NCI-H510A treated with DMSO at 0.1 percent for 48 hours (cell line): ENCODE measurements around the gene KCNJ12.
"Not testable (repeated sequence)": the region's sequence is repeated elsewhere in the genome, so short reads cannot be mapped to it uniquely, and the experiment has no call there.

Source experiments
- DNase-seq: peaks from one replicate; lab custom pipeline; 2025; lab: John Stamatoyannopoulos, UW

KCNJ12 gene

GRCh38 chr17:21452377-21453143 lies 76.4 kb downstream of the KCNJ12 start:
- no peak for DNase-seq

DNA sequence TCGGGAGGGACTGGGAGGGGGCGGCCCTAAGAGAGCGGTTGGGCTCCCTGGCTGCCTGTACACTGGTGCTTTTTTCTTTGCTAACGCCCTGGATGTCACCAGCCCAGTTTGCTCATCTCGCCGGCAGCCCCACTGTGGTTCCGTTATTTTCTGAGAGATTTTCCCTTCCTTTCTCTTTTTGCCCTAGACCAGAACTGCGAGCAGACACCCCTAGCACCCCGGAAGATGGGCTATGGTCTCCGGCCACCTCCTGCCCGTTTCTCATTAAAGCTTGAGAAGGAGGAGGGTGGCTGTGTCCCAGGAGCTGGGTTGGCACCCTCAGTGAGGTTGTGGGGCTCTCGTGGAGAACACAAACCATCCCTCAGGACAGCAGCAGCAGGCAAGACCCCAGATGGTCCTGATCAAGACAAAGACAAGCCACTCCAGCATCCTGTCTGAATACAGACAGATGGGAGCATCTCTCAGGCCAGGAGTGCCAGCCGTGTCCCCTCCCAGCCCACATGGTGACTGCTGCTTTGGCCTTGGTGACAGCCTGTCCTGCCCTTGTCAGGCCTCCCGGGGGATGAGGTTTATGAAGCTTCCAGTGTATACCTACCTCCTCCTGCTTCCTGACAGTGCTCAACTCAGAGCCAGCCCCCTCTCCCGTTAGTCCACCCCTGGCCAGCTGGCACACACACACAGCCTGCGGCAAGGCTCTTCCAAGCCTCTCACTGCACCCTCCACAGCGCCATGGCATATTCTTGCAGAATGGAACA lies 77.2 kb downstream of the KCNJ12 start:
- DNase-seq = no peak

DNA sequence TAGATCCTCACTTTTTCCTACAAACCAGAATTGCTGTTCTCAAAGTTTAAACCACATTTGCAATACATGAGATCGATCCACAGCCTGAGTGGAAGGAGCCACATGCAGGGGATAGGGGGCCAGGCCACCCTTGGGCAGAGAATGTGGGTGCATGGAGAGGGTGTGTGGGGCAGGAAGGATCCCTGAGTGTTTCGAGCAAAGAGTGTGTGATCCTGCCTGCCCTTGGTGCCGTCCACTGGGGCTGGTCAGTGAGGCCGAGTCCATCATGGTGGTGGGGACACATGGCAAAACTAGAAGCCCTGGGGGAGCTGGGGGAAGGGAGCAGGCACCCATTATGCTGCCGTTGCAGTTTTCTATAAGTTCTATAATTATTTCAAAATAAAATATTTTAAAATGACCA lies 77.8 kb downstream of the KCNJ12 start:
- not testable (repeated sequence) for DNase-seq

DNA sequence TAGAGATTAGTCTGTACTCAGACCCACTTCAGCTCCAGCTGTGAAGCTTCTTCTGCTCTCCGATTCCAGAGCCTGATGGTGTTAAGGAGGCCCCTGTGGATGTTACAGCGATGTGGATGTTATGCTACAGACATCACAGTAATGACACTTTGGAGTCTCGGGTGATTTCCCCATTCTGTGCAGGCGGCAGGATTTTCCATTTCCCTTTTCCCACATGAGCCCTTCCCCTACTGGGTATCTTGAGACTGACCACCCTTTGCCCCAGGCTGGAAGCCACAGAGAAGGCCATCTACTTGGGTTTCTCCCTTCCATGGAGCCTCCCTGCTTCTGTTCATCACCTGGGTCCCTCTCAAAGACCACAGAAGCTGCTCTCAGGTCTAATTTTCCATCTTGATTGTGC lies 78.3 kb downstream of the KCNJ12 start:
- no peak for DNase-seq

- no peak for DNase-seq
Measured at GRCh38 chr17:21455761-21456160, 79.6 kb downstream of the KCNJ12 start.

DNA sequence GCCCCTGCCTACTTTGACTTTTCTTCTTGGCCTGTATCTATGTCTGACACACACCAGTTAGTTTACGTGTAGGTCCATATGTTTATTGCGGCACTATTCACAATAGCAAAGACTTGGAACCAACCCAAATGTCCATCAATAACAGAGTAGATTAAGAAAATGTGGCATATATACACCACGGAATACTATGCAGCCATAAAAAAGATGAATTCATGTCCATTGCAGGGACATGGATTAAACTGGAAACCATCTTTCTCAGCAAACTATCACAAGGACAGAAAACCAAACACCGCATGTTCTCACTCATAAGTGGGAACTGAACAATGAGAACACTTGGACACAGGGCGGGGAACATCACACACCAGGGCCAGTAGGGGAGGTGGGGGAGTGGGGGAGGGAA lies 80.3 kb downstream of the KCNJ12 start:
- DNase-seq = not testable (repeated sequence)

DNA sequence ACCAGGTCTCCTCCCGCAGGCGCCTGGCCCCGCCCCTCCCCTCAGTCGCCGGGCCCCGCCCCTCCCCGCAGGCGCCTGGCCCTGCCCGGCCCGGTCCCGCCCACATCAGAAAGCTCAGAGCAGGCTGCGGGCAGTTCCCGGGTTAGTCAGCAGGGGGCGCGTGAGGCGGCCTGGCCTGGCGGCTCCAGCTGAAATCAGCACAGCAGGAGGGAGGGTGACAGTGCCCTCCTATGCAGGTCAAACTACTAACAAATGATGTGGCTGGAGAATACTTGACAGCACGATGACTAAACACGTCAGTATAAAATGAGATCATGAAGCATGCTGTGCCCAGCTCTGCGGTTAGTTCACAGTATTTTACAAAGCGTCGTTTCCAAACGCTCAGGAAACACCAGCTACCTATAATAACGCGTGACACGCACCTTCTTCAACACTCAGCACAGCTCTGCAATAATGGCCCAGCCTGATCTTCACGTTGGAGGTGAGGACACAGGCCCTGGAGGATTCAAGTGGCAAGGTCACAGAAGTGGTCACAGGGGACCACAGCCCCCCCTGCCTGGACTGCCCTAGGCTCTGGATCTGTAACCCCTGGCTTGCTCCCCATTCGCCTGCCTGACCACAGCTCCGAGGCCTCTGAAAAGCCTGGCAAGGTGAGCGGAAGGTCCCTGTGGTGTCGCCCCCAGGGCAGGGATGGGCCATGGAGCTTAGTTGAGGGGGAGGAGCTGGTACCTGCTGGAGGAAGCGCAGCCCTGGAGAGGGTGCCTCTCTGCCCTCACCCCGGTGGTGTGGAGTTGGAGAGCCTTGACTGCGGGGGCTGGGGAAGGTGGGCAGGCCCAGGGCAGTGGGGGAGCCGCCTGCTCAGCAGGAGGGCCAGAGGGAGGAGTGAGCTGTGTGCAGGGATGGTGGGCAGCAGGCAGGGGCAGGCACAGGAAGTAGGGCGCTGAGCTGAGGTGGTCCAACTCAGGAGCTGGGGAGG lies 81.2 kb downstream of the KCNJ12 start:
- DNase-seq = peak; percentile 98

GRCh38 chr17:21458054-21458453 lies 81.9 kb downstream of the KCNJ12 start:
- no peak for DNase-seq

GRCh38 chr17:21459536-21459935 lies 83.4 kb downstream of the KCNJ12 start:
- DNase-seq = no peak

DNA sequence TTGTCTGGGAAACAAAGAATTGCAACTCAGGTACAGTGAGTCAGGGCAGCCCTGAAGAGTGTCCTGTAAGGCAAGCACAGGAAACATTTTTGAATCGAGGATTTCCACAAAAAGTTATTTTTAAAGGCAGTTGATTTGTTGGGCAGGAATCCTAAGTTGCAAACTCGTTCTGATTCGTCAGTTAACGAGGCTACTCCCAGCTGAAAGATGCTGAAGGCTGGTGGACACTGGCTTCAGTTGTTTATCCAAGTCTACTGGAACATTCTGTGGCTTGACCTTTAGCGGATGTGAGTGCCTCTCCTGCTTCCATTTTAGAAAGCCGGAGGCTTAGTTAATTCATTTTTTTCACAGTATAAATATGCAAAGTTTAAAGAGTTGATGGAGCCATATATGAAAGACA lies 84.2 kb downstream of the KCNJ12 start:
- DNase-seq = no peak

- no peak for DNase-seq
Measured at GRCh38 chr17:21462237-21462636, 86.1 kb downstream of the KCNJ12 start.

DNA sequence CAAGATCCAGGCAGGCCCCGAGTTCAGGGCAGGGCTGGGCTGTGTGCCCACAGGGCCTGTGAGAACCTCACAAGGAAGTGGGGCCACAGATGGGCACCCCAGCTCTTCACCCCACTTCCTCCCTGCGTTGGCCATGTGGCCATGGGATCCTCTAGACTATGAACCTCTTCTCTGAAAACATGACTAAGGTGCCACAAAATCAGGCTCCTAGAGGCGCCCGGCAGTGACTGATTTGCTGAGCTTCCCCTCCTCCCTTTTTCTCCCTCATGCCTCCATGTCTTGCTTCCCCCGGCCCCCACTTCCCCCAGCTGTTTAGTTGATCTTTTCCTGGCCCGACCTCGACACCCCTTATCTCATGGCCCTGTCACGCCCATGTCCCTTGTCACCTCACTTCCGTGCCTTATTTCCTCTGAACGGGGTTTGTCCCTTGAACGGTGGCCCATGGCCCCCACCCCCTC lies 87.1 kb downstream of the KCNJ12 start:
- no peak for DNase-seq

- DNase-seq = no peak
Measured at GRCh38 chr17:21463779-21464407, 87.7 kb downstream of the KCNJ12 start.

DNA sequence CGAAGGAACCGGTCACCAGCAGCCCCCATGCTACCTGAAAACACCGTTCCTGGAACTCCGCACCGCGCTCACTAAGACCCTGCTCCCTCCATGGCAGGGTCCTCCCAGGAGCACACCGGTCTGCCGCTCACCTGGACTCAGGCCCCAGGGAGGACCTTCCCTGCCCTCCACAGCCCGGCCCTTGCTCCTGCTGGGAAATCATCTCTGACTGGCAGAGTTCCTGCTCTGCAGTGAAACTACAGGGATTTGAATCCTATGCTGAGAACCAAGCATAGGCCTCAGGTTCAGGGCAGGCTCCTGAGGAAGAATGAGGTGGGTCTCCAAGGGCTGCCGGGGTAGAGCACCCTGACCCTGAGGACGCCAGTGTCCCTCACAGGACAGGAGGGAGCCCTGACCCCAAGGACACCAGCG lies 88.5 kb downstream of the KCNJ12 start:
- DNase-seq = no peak

DNA sequence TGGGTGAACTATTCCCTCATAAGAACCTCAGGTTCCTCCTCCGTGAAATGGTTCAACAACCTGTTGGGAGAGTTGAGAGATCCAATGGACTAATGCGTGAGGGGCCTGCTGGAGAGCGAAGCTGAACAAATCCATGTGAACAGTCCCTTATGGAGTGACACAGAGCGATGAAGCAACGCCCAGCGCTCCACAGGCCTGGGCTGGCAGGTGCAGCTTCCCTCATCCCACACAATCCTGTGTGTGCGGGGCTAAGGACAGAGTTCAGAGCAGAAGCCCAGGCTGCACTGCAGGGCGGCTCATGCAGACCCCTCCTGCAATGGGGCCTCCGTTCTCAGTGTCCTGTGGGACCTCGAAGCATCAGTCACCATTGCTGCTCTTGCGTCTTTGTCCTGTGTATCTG lies 90.4 kb downstream of the KCNJ12 start:
- no peak for DNase-seq

DNA sequence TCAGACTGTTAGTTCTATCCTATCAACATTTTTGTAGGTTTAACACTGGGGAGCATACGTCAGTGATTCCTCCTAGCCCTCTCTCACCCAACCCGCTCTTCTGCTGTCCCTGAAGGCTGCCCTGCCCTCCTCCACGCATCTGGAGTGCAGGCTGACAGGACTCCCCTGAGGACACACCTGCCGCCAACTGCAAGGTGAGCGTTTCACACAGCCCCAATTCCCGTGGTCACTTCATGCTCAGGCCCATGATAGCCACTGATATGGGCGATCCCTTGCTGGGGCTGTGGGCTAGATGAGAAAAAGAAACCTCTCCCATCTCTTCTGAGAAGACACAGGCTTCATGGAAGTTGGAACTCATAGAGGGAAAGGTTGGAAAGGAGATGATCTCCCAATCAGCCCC lies 91.0 kb downstream of the KCNJ12 start:
- DNase-seq = no peak

DNA sequence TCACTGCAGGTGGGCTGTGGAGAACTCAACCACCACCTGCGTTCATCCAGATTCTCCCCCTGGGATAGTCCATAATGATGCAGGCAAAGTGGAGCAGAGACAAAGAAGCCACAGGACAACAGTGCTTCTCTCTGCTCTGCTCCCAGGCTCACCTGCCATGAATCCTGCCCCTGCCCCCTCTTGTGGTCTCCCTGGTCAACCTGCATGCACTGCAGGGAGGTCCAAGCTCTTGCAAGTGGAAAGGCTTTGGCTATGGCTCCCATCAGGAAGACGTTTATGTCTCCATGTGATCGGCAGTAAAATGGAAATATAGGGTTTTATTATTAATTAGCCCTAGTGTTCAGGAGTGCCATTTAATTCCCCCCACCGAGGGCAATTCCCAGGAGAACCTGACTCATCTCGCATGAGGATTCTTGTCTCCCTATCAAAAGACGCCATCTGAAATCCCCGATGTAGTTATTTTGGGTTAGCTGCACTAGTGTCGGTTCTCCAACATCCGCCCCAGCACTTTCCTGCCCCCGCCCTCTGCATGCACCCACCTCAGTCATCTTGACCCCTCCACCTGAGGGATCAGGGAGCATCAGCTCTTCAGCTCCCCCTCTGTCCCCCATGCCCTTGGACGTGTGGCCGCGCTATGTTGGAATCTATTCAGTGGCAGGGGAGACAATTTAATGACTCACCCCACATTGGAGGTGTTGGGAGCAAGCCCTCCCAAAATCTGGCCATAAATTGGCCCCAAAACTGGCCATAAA lies 91.8 kb downstream of the KCNJ12 start:
- DNase-seq = no peak
